ENCODE measurements around the gene MDGA2. TPM values are rescaled to one million over a fixed set of nuclear protein-coding genes. Genes with fewer than 3 reads are reported as not detected.

The MDGA2 gene
- total RNA-seq, result under 0.01 TPM in 1 of 2 replicates, not detected in the other

GRCh38 chr14:47675466-47676314 lies at the start of gene MDGA2:
Gene MDGA2, minus strand, starts transcription at chr14:47675605.
- DNase-seq (ENCODE audit: low read depth), result no peak
- no peak within 1 kb of the TSS for H3K4me3 ChIP-seq (ENCODE audit: low read depth, low read length)
- TF ChIP-seq CTCF (IDR thresholded peaks at IDR 0.05; ENCODE audit: insufficient read depth, low read depth, low read length), result no peak

GRCh38 chr14:47722929-47723693 lies 47.7 kb upstream of the MDGA2 start:
- no peak for DNase-seq (ENCODE audit: low read depth)
- H3K4me3 ChIP-seq (ENCODE audit: low read depth, low read length), result no peak overlapping the region
- no peak for TF ChIP-seq CTCF (IDR thresholded peaks at IDR 0.05; ENCODE audit: insufficient read depth, low read depth, low read length)

- no peak for TF ChIP-seq CTCF (IDR thresholded peaks at IDR 0.05; ENCODE audit: insufficient read depth, low read depth, low read length)
- no peak overlapping the region for H3K4me3 ChIP-seq (ENCODE audit: low read depth, low read length)
- DNase-seq (ENCODE audit: low read depth), result no peak
Measured at GRCh38 chr14:47720281-47720680, 44.9 kb upstream of the MDGA2 start.

GRCh38 chr14:47715330-47715729 lies 39.9 kb upstream of the MDGA2 start:
- H3K4me3 ChIP-seq (ENCODE audit: low read depth, low read length), result no peak overlapping the region
- peak; percentile 37 for DNase-seq (ENCODE audit: low read depth)
- TF ChIP-seq CTCF (IDR thresholded peaks at IDR 0.05; ENCODE audit: insufficient read depth, low read depth, low read length), result no peak

GRCh38 chr14:47710581-47710980 lies 35.2 kb upstream of the MDGA2 start:
- H3K4me3 ChIP-seq (ENCODE audit: low read depth, low read length), result no peak overlapping the region
- TF ChIP-seq CTCF (IDR thresholded peaks at IDR 0.05; ENCODE audit: insufficient read depth, low read depth, low read length), result no peak
- DNase-seq (ENCODE audit: low read depth), result no peak

- no peak for DNase-seq (ENCODE audit: low read depth)
- no peak for TF ChIP-seq CTCF (IDR thresholded peaks at IDR 0.05; ENCODE audit: insufficient read depth, low read depth, low read length)
- no peak overlapping the region for H3K4me3 ChIP-seq (ENCODE audit: low read depth, low read length)
Measured at GRCh38 chr14:47705683-47706082, 30.3 kb upstream of the MDGA2 start.
